Panc1 (cell line): Measurements from ENCODE around the gene CPLX3. TPM values are rescaled to one million over a fixed set of nuclear protein-coding genes. Genes with fewer than 3 reads are reported as not detected.

Experiments used
- ATAC-seq: fragments of 200-7000 bp; cut with Tn5 transposase; 2 replicates; pipeline ENCODE4 v1.9.1; 2020; ENCODE audit warnings: mild to moderate bottlenecking, moderate library complexity
- BruUV-seq: library from RNA; stranded (reverse); fragments of 400-500 nt; replicated peaks from 2 replicates; lab custom pipeline; 2021; lab: Mats Ljungman, UMichigan
- CTCF ChIA-PET: fragments of 300-600 bp; sonication (Branson Sonifier 250); formaldehyde crosslinking; loops from one replicate; lab custom pipeline; 2022; ENCODE audit warnings: antibody characterized with exemption; lab: Charles Lee
- POLR2A ChIA-PET: fragments of 300-600 bp; sonication (Branson Sonifier 250); formaldehyde crosslinking; loops from one replicate; lab custom pipeline; 2022; ENCODE audit warnings: antibody characterized with exemption; lab: Charles Lee
- DNase-seq: peaks from one replicate; pipeline ENCODE4 v3.0.0-alpha.2; 2010; ENCODE audit warnings: low read depth, low spot score
- H3K27ac ChIP-seq: 2 replicates; pipeline ENCODE4 v1.5.1; 2011; ENCODE audit warnings: mild to moderate bottlenecking, low read length, inconsistent platforms
- H3K27me3 ChIP-seq: fragments of 200-500 bp; sonication (Bioruptor generic); 2 replicates; pipeline ENCODE4 v1.6.0; 2014; ENCODE audit warnings: low read length, inconsistent platforms; ENCODE audit not compliant: control insufficient read depth, insufficient read depth
- H3K36me3 ChIP-seq: fragments of 200-500 bp; sonication (Bioruptor generic); 2 replicates; pipeline ENCODE4 v1.5.1; 2014; ENCODE audit warnings: inconsistent platforms, mild to moderate bottlenecking, low read length, moderate library complexity; ENCODE audit not compliant: control insufficient read depth, insufficient read depth
- H3K4me1 ChIP-seq: 2 replicates; pipeline ENCODE4 v1.5.1; 2011; ENCODE audit warnings: inconsistent platforms, mild to moderate bottlenecking, low read length, moderate library complexity; ENCODE audit not compliant: control insufficient read depth, insufficient read depth
- H3K4me3 ChIP-seq, 2 experiments: 2 replicates each; pipeline ENCODE4 v1.5.1; 2011 to 2012; ENCODE audit warnings: low read depth in 2 of 2, low read length in 2 of 2, mild to moderate bottlenecking in 2 of 2, inconsistent platforms in 1 of 2, moderate library complexity in 1 of 2
- H3K9me3 ChIP-seq: fragments of 200-500 bp; sonication (Bioruptor generic); 2 replicates; pipeline ENCODE4 v1.5.1; 2014; ENCODE audit warnings: low read depth, mild to moderate bottlenecking, inconsistent platforms, low read length, moderate library complexity; ENCODE audit not compliant: control insufficient read depth, insufficient read depth
- POLR2AphosphoS5 ChIP-seq: IDR thresholded peaks from 2 replicates; pipeline ENCODE4 v1.6.1; 2012; ENCODE audit warnings: mild to moderate bottlenecking, low read depth, low read length, moderate library complexity
- SIN3A ChIP-seq: IDR thresholded peaks from 2 replicates; pipeline ENCODE4 v1.6.1; 2012; ENCODE audit warnings: low read depth, mild to moderate bottlenecking, low read length, moderate library complexity, borderline replicate concordance; ENCODE audit not compliant: insufficient read depth
- TCF7L2 ChIP-seq: IDR thresholded peaks from 2 replicates; pipeline ENCODE4 v1.6.1; 2011; ENCODE audit warnings: mild to moderate bottlenecking, low read depth, low read length, inconsistent platforms
- in situ Hi-C: cut with HindIII; loops from 2 replicates; pipeline ENCODE4 v1.10.0; 2016; ENCODE audit warnings: low sequenced_read_pairs, low pct_unique_long_range_greater_than_20kb
- intact Hi-C: fragments of 100-400 bp; cut with micrococcal nuclease; formaldehyde crosslinking; loops from one replicate; pipeline ENCODE4 v1.10.0; 2022; ENCODE audit not compliant: unreplicated experiment
- total RNA-seq: library from RNA; stranded (reverse); gene quantifications from one replicate; pipeline ENCODE4 v1.2.1, GENCODE V29; 2021; ENCODE audit not compliant: unreplicated experiment
- TF ChIP-seq, protein P1 (sequence below): fragments of 450-650 bp; IDR thresholded peaks from 2 replicates; pipeline ENCODE4 v1.5.1; 2017; ENCODE audit warnings: mild to moderate bottlenecking
- TF ChIP-seq, protein P2 (sequence below), 2 experiments: IDR thresholded peaks; 2 replicates each; pipeline ENCODE4 v1.6.1; 2011 to 2012; ENCODE audit warnings: low read depth in 2 of 2, control low read depth in 1 of 2, low read length in 1 of 2, mild to moderate bottlenecking in 1 of 2, moderate library complexity in 1 of 2; ENCODE audit not compliant: insufficient read depth in 1 of 2

The CPLX3 gene
- total RNA-seq, 1 experiment from 2014 or later = not detected

DNA sequence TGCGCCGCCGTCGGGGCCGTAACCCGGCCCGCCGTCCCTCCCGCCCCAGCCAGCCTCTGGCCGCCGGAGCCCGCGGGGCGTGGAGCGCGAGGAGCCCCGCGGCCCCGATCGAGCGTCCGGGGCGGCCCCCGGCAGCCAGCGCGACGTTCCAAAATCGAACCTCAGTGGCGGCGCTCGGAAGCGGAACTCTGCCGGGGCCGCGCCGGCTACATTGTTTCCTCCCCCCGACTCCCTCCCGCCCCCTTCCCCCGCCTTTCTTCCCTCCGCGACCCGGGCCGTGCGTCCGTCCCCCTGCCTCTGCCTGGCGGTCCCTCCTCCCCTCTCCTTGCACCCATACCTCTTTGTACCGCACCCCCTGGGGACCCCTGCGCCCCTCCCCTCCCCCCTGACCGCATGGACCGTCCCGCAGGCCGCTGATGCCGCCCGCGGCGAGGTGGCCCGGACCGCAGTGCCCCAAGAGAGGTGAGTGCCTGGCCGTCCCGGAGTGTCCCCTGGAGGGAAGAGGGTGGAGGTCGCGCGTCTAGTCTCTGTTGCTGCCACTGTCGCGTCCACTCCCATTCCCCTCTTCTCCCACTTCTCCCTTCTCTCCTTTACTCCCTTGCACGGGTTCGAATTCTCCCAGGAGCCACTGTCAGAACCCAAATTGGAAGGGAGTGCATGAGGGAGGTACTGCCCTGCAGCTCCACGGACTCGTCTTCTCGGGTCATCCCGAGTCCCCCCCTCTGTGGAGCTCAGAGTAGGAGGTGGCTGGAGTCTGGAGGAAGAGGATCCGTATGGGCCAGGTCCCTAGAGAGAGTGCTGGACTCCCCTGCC, 44.0 kb upstream of the CPLX3 start:
- Histone ChIP-seq H3K27ac (peak overlapping the region; percentile 87), H3K4me3 (peak overlapping the region; percentile 87 to 90), H3K27me3 (no peaks in the 10 kb centered on the region), H3K9me3 (no peaks in the 10 kb centered on the region), H3K4me1 (peaks cover 44% of the 10 kb centered on the region), H3K36me3 (peaks cover 3% of the 10 kb centered on the region; the same call in 1 of the 2 replicates)
- ChIA-PET CTCF (interaction anchor here (0.6 kb wide), 1 partner anchor 17 kb away, joined by 3 read pairs; no protein-coding TSS in a partner anchor), POLR2A (no interaction called here)
- peak; percentile 49 for ATAC-seq
- no peak for DNase-seq
- intact Hi-C loops = no loop called here
- TF ChIP-seq TCF7L2 (no peak), SIN3A (no peak), POLR2AphosphoS5 (no peak)
- TF ChIP-seq, protein P1, sequence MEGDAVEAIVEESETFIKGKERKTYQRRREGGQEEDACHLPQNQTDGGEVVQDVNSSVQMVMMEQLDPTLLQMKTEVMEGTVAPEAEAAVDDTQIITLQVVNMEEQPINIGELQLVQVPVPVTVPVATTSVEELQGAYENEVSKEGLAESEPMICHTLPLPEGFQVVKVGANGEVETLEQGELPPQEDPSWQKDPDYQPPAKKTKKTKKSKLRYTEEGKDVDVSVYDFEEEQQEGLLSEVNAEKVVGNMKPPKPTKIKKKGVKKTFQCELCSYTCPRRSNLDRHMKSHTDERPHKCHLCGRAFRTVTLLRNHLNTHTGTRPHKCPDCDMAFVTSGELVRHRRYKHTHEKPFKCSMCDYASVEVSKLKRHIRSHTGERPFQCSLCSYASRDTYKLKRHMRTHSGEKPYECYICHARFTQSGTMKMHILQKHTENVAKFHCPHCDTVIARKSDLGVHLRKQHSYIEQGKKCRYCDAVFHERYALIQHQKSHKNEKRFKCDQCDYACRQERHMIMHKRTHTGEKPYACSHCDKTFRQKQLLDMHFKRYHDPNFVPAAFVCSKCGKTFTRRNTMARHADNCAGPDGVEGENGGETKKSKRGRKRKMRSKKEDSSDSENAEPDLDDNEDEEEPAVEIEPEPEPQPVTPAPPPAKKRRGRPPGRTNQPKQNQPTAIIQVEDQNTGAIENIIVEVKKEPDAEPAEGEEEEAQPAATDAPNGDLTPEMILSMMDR = no peak
- TF ChIP-seq, protein P2, sequence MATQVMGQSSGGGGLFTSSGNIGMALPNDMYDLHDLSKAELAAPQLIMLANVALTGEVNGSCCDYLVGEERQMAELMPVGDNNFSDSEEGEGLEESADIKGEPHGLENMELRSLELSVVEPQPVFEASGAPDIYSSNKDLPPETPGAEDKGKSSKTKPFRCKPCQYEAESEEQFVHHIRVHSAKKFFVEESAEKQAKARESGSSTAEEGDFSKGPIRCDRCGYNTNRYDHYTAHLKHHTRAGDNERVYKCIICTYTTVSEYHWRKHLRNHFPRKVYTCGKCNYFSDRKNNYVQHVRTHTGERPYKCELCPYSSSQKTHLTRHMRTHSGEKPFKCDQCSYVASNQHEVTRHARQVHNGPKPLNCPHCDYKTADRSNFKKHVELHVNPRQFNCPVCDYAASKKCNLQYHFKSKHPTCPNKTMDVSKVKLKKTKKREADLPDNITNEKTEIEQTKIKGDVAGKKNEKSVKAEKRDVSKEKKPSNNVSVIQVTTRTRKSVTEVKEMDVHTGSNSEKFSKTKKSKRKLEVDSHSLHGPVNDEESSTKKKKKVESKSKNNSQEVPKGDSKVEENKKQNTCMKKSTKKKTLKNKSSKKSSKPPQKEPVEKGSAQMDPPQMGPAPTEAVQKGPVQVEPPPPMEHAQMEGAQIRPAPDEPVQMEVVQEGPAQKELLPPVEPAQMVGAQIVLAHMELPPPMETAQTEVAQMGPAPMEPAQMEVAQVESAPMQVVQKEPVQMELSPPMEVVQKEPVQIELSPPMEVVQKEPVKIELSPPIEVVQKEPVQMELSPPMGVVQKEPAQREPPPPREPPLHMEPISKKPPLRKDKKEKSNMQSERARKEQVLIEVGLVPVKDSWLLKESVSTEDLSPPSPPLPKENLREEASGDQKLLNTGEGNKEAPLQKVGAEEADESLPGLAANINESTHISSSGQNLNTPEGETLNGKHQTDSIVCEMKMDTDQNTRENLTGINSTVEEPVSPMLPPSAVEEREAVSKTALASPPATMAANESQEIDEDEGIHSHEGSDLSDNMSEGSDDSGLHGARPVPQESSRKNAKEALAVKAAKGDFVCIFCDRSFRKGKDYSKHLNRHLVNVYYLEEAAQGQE (IDR thresholded peaks at IDR 0.05; ENCODE audit: insufficient read depth in 1 of 2, low read depth in 2 of 2, low read length in 1 of 2) = no peak
- in situ Hi-C loops = no loop called here
- BruUV-seq = no TSS peak

DNA sequence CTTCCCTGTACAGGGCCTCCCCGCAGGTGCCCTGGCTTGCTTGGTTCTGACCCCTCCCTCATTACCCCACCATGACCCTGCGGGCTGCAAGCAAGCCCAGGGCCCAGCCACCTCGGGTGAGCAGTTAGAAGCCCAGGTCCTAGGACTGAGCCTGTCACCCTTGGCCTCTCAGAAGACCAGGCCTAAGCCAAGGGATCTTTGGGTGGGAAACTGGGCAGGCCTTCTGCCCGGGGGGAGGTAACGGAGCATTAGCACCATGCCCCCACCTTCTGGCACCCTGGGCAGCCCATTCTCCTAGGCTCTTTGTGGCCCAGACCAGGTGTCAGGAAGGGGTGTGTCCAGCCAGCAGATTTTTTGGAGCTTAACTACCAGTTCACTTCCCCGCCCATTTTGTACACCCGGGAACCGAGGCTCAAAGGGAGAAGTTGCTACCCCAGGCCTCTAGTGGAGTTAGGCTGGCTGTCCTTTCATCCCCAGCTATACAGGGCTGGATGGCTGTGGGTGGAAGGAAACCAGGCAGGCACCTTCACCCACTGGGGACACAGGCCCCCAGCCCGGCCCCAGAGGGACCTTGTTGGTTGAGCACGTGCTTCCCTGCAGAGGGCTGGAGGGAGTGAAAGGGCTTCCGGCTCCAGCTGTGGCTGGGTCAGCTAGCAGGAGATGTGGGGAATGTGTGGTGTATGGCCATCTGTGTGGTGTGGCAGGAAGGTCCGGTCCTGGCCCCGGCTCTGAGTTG, 43.2 kb upstream of the CPLX3 start:
- Histone ChIP-seq H3K4me3 (peak overlapping the region; percentile 87 to 90), H3K27ac (peak overlapping the region; percentile 87), H3K36me3 (peaks cover 3% of the 10 kb centered on the region; the same call in 1 of the 2 replicates), H3K4me1 (peaks cover 50% of the 10 kb centered on the region), H3K9me3 (no peaks in the 10 kb centered on the region), H3K27me3 (no peaks in the 10 kb centered on the region)
- ChIA-PET CTCF (interaction anchor here (1.1 kb wide), 1 partner anchor 167 kb away, joined by 5 read pairs; no protein-coding TSS in a partner anchor), POLR2A (no interaction called here)
- ATAC-seq (peak; percentile 0; the same call in 1 of the 2 replicates), DNase-seq (no peak)
- TF ChIP-seq POLR2AphosphoS5 = no peak
- TF ChIP-seq, protein P1 = no peak
- TF ChIP-seq TCF7L2 = no peak
- no peak for TF ChIP-seq SIN3A
- TF ChIP-seq, protein P2 (IDR thresholded peaks at IDR 0.05; ENCODE audit: insufficient read depth in 1 of 2, low read depth in 2 of 2, low read length in 1 of 2) = no peak
- in situ Hi-C loops = no loop called here
- BruUV-seq = no TSS peak
- intact Hi-C loops = no loop called here
